HG03457 (cell line): ENCODE results near the gene IL17B.
"Not testable (repeated sequence)": the region's sequence is repeated elsewhere in the genome, so short reads cannot be mapped to it uniquely, and the experiment has no call there.

ENCODE experiments used
- ATAC-seq: cut with Tn5 transposase; IDR thresholded peaks from one replicate; pipeline ENCODE4 v1.9.1; 2021; ENCODE audit warnings: moderate number of reproducible peaks; ENCODE audit not compliant: unreplicated experiment

The IL17B gene

DNA sequence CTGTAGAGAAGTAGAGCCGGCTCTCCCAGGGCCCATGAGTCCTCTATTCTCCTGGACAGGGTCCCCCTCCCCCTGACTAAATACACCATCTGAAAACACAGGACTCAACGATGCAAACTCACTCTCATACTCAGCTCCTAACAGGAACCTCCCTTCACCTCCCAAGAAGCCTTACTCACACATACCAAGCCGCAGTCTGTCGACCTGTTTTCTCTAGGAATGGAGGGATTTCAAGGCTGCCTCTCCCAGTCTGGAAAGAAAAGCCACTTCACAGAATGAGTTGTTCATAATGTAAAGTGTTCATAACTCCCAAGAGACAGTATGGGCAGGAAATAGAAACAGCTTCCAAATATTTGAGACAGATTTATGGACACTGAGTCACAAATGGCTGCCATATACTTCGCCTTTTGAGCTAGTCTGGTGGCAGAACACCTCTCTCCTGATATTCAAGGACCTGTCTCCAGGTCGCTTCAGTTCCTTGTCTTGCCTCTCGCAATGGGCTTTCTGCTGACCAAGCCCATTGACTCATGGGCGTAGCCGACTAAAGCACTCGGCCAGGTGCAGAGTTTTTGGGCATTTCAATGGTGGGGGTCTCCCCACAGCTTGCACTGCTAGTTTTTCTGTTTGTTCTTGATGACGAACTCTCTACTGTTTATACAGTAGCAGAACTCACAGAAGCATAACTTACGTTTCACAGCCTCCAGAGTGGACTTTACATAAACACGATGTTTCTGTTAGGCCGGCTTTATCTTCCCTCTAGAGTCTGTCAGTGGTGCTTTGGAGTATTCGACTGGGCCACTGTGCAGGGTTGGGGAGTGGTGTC lies 25.0 kb upstream of the IL17B start:
- ATAC-seq: no peak

DNA sequence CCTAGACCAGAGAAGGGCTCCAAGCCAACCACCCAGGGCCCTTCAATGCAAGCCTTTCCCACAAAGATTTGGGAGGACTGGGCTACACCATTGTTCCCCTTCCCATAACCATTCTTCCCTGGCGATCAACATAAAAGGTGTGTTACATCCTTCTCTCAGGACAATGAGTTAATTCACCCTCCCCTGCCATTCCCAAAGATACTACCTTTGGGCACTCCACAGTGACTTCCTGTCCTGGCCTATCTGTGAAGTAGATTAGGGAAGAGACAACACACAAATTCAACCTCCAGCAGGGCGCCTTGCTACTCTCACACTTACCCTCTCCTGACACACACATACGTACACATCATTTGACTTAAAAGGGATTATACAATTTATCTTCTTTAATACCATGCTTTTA lies 23.2 kb upstream of the IL17B start:
- no peak for ATAC-seq

DNA sequence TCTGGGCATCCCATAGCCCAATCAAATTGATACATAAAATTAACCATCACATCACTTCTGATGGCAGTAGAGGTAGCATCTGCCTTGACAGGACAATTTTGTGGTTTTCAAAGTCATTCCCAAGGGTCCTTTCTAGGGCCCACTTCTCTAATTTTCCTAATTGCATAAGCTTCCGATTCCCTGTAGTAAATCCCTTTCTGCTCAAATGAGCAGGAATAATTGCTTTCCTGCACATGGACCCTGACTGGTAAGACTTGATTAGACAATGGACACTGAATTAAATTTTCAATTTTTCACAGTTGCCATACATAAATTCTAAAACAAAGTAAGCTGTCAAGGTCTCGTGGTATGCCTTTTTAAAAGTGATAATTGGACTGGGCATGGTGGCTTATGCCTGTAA lies 22.0 kb upstream of the IL17B start:
- ATAC-seq: no peak

DNA sequence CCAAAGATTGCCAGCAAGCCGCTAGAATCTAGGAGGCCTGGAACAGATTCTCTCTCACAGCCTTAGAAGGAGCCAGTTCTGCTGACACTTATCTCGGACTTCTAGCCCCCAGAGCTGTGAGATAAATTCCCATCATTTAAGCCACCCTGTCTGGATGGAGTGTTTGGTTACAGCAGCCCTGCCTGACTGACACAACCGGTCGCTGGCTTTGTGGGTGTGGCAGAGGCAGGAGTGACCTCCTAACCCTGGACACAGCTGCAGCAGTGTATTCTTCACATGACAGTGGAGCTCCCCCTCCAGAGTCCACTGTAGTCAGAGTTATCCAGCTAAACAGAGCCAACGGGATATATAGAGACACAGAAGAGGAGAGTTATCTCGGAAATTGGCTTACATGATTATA lies 21.2 kb upstream of the IL17B start:
- no peak for ATAC-seq

DNA sequence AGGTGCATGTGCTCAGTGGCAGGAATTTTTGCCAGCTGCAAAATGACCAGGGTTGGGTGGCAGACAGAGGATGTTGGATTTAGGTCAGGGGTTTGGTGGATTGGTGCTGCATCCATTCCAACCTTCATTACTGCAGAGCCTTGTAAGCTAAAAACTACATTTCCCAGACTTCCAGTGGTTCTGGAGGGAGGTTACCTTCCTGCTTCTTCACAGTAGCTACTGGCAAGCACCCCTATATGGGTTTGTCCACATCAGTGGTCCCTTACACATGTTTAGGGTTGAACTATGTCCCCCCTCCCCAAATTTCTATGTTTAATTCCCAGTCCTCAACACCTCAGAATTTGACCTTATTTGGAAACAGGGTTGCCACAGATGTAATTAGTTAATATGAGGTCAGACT lies 20.7 kb upstream of the IL17B start:
- no peak for ATAC-seq

DNA sequence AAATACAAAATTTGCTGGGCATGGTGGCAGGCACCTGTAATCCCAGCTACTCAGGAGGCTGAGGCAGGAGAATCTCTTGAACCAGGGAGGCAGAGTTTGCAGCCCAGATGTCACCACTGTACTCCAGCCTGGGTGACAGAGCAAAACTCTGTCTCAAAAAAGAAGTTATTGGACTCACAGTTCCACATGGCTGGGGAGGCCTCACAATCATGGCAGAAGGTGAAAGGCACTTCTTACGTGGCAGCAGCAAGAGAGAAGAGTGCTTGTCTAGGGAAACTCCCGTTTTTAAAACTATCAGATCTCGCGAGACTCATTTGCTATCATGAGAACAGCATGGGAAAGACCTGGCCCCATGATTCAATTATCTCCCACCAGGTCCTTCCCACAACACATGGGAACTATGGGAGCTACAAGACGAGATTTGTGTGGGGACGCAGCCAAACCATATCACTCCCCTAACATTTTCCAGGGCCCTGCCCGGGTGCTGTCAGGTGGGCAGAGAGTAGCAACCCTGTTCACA lies 19.7 kb upstream of the IL17B start:
- not testable (repeated sequence) for ATAC-seq

DNA sequence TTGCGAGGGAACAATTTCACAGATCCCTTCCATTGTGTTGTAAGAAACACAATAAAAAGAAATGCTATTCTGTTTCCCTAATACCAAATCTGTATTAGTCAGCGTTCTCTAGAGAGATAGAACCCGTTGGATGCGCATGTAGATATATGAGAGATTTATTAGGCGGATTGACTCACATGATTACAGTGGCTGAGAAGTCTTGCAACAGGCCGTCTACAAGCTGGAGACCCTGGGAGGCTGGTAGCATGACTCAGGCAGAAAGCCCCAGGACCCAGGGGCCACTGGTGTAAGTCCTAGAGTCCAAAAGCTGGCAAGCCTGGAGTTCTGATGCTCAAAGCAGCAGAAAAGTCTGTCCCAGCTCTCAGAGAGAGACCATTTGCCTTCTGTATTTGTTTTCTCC lies 18.4 kb upstream of the IL17B start:
- ATAC-seq: no peak

DNA sequence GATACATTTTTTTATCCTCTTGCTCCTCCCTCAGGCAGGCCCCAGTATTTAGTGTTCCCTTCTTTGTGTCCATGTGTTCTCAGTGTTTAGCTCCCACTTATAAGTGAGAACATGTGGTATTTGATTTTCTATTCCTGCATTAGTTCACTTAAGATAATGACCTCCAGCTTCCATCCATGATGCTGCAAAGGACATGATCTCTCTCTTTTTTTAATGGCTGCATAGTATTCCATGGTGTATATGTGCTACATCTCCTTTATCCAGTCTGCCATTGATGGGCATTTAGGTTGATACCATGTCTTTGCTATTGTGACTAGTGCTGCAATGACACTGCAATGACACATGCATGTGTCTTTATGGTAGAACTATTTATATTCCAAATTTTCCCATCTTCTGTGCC lies 15.9 kb upstream of the IL17B start:
- not testable (repeated sequence) for ATAC-seq

DNA sequence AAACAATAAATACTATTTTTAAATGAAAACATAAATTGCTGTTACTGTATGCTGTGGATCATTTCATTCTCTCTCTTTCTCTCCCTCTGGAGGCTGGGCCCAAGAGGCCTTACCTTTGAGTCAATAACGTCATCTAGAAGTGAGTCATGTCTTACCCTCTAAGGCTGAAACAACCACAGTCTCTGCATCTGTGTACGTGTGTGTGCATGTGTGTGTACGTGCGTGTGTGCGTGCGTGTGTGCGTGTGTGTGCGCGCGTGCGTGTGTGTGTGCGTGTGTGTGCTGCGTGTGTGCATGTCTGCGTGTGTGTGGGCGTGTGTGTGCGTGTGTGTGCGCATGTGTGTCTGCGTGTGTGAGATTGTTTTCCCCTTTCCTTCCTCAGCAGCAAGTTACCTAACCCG lies 13.6 kb upstream of the IL17B start:
- no peak for ATAC-seq

DNA sequence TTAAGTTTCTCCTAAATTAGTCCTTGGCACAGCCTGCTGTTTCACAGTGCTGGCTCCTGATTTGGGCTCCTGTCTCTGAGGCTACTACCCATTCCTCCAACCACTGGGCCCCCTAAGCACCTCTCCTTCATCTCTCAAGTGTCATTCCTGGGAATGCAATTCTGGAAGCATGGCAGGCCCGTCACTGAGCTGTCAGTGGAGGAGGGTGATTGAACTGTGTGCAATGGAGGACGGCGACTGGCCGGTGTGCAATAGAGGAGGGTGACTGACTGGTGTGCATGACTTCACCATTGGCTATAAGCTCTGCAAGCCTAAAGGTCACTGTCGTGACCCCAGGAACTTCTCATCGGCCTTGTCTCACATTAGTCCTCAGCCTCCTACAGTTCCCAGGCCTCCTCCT lies 12.4 kb upstream of the IL17B start:
- no peak for ATAC-seq

DNA sequence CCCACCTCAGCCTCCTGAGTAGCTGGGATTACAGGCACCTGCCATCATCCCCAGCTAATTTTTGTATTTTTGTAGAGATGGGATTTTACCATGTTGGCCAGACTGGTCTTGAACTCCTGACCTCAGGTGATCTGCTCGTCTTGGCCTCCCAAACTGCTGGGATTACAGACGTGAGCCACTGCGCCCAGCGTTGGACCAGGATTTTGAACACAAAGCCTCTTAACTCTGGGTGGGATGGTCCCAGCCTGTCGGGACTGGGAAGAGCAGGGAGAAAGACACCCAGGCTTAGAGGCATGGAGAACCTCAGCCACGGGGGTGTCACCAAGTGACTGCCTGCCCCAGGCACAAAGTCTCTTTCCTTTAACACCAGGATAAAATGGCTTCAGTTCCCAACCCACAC lies 12.0 kb upstream of the IL17B start:
- not testable (repeated sequence) for ATAC-seq

DNA sequence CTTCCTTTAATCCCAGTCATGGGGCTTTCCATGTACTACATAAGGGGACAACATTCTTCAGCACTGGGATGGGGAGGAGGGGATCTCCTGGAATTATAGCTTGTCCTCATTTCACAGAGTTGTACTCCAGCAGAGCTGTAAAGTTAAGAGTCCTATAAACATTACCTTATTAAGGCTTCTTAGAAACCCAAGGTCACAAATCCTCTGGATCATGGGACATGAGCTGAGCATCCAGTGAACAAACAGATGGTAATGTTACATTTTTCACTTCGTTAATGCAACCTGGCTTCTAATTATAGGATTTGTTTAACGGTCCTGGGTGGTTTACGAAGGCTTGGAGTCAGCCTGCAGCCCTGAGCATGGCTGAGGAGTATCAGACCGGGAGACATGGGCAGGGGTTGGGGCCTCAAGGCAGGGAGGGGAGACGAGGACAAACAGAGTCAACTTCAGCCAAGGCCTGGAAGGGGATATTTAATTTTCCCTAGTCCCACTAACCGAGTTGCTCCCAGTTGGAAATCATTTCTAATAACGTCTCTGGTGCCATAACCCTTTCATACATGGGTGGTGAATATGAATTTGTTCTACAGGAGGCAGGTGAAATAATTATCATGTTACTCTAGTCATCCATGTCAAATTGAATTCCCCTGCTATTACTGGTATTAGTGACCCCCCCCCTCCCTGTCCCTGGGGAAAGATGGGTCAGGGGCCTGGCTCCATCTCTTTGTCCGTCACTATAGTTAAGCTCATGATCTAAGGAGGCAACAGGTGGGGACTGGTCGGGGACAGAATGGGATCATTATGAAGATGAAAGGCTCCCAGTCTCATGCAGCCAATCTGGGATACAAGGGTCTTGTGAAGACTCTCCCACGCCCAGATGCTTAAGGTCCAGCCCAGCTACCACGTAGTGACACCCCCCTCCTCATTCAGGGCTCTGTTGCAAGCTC lies 10.7 kb upstream of the IL17B start:
- ATAC-seq: no peak

DNA sequence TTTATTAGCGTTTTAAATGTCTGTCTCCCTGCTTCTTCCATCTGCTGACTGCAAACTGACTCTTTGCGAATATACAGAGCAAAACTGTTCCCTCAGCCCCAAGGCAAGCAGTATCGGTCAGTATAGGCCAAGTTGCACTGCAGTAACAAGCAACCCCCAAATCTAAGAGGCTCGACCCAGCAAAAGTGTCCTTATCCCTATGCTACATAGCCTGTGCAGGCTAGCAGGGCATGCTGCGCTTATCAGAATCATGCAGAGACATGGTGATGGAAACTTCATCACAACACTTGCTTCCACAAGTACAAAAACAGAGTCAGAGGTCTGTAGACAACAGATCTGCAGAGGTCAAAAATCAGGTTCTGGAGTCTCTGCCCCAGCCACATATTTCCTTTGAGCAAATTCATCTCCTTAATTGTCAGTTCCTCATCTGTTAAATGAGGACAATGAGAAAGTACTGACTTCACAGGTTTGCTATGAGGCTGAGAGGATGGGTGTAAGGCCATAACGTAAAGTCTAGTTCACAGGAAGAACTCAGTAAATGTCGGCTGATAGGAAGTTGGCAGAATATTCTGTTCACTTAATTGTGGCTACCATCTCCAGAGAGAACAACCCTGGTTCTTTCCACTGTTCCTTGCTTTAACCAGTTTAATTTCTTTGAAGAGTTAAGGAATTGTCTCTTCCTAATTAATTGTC lies 9.6 kb upstream of the IL17B start:
- no peak for ATAC-seq

DNA sequence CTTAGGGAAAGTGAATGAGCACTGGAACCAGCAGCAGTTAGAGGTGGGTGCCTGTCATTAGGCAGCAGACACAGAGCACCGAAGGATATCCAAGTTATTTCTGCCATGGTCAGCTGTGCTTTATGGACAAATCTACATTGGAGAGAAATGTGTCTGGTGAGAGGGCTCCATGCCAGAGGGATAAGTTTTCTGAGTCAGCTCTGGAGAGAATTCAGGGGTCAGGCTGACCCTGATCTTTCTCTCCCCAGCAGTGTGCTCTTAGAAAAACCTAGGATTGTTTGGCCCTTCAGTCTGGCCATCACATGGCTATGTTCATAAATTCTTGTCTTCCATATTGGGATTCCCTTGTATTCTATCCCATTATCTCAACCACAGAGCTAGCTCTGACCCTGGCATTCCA lies 8.9 kb upstream of the IL17B start:
- no peak for ATAC-seq

DNA sequence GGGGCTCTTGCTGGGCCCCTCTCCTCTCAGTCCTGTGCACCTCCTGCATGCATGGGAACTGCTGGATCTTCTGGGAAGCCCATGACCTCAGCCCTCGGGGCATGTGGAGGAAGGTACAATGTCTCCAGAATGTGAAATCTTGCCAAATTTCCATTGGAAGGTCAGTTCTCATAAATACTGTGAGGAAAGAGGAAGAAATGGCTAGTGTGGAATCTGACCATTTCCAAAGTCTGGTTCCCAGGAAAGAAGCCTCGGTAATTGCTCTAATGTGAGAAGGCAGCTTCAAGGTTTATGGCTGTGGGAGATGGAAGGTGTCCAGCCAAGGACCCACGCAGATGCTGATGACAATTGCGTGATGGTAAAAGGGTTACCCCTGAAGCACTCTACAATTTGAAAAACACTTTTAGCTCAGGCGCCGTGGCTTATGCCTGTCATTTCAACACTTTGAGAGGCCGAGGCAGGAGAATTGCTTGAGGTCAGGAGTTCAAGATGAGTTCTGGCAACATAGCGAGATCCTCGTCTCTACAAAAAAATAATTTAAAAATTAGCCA lies 8.1 kb upstream of the IL17B start:
- no peak for ATAC-seq

DNA sequence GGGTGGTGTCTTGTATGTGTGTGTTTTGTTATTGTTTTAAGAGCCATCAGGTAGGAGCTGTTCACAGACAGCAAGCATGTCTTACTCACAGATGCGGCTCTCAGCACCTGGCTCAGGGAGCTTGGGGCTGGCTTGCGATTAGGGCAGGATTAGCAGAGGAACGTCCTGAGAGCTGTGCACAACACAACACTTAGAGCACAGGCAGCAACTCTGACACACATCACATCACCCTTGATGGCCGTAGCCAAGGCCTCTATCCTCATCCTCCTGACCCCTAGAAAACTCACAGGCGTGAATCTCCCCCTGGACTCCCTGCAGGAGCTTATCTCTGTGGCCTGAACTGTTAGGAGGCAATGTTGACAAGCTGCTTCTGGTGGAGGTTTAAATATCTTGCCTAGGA lies 7.1 kb upstream of the IL17B start:
- no peak for ATAC-seq

DNA sequence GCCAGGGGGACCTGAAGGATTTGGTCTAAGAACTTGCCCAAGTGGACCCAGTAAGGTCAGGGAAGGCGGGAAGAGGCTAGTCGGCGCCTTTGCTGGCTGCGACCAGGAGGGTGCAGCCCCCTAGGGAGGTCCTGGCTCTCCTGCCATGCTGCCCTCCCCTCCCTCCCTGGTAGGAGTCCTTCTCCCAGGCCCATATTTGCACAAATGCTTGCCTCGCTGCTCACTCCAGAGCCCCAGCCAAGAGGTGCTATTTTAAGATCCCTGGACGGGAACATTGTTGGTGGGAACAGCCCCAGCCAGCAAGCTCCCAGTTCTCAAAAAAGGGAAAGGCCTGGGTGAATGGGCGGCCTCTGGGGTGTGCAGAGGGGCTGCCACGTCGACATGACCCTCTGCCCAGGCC lies 4.3 kb upstream of the IL17B start:
- no peak for ATAC-seq

DNA sequence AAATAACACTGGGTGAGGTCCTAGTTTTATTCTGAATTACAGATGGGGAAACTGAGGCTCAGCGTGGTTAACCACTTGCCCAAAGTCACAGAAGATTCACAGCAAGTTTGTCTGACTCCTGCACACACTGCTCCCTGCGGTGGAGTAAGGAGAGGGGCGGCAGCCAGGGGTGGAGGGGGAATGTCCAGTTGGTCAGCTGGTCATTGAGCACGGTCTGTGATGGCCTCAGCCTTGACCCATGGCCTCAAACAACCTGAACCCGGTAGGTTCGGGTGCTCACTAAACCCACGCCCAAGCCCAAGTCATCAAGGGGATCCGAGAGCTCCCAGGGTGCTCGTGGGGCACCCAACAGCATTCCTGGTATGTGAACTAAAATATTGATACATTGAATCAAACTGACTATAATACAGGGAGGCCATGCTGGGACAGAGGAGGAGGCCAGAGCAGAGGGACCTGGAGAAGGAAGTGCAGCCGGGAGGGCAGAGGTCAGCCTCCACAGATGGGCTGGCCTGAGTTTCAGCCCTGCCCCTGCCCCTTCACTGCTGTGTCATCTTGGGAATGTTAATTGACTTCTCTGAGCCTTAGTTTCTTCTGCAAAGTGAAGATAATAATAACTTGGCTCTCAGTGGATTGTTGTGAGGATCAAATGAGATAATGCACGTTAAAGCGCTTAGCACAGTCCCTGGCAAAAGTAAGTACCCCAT lies 3.6 kb upstream of the IL17B start:
- ATAC-seq: no peak

DNA sequence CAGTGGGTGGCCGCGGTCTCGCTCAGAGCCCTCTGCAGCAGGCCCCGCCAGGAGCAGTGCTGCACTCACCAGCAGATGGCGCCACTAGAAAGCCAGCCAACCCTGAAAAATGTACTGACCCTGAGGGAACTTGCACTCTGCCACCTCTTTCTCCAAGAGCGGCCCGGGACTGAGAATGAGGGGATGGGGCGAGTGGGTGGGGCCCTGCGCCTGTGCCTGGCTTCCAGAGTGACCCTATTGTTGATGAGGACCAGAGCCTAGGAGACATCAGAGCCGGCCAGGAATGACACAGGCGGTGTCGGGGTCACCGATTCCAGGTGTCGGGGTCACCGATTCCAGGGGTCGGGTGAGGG lies 2.9 kb upstream of the IL17B start:
- ATAC-seq: no peak

DNA sequence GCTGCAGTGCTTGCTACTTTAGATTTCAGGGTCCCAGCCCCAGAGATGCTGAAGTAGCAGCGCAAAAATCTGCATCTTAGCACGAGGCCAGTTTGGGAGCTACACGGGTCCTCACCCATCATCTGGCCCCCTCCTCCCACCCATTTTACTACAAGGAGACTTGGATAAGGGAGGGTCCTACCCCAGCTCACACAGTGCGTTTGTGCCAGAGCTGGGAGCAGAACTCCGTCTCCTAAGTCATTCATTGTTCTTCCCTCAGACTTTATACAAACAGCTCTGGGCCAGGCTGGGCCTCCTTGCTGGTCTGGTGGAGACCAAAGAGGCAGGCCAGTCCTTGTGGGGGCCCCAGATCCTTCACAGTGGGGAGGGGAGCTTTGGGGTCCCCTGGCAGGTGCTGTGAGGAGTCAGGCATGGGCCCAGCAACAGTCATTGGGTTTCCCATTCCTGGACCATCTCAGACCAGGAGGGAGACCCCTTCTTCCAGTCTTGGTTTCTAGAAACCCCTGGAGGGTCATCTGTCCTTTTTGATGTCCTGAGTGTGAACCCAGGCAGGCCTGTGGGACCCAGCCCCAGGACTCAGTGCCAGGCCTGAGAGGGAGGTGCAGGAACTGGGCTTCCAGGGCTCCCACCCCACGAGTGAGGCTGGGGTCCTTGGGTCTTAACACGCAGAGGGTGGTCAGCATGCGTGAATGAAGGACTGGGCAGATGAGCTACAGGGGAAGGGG lies 2.3 kb upstream of the IL17B start:
- no peak for ATAC-seq
